ENCODE data around the gene SRSF5.

The SRSF5 gene

DNA sequence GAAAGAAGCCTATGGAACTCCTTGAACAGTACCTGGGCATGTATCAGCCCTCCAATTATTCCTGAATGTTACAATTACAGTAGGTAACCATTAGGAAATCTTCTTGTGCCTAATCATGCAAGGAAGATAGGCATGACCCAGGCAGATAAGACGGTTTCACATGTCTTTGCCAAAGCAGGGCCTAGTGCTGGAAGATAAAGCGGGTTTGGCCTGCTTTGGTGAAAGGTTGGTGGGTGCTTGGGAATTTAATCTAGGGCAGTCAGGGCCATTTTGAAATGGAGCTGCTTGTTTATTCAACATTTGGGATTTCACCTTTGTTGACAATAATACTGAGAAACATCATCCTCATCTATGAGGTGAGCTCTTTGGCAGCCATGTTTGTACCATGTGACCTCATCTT, 12.5 kb upstream of the SRSF5 start:
- TF ChIP-seq YY1 (IDR thresholded peaks at IDR 0.05; ENCODE audit: low read depth) (no peak), TAF1 (IDR thresholded peaks at IDR 0.05; ENCODE audit: low read depth) (no peak), NFIC (IDR thresholded peaks at IDR 0.05) (no peak), EGR1 (IDR thresholded peaks at IDR 0.05) (no peak), FOXM1 (IDR thresholded peaks at IDR 0.05; ENCODE audit: borderline replicate concordance, low read depth) (no peak), EP300 (IDR thresholded peaks at IDR 0.05; ENCODE audit: borderline replicate concordance) (no peak), ZBTB7A (IDR thresholded peaks at IDR 0.05; ENCODE audit: low read depth) (no peak), USF1 (IDR thresholded peaks at IDR 0.05) (no peak), TCF12 (IDR thresholded peaks at IDR 0.05; ENCODE audit: low read depth) (no peak), CREB1 (IDR thresholded peaks at IDR 0.05; ENCODE audit: low read depth) (no peak), RAD21 (IDR thresholded peaks at IDR 0.05; ENCODE audit: low read depth) (no peak), TEAD4 (IDR thresholded peaks at IDR 0.05) (no peak), CEBPB (IDR thresholded peaks at IDR 0.05) (no peak)
- TF ChIP-seq, protein P1, sequence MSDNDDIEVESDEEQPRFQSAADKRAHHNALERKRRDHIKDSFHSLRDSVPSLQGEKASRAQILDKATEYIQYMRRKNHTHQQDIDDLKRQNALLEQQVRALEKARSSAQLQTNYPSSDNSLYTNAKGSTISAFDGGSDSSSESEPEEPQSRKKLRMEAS (IDR thresholded peaks at IDR 0.05) = no peak
- TF ChIP-seq, protein P2, sequence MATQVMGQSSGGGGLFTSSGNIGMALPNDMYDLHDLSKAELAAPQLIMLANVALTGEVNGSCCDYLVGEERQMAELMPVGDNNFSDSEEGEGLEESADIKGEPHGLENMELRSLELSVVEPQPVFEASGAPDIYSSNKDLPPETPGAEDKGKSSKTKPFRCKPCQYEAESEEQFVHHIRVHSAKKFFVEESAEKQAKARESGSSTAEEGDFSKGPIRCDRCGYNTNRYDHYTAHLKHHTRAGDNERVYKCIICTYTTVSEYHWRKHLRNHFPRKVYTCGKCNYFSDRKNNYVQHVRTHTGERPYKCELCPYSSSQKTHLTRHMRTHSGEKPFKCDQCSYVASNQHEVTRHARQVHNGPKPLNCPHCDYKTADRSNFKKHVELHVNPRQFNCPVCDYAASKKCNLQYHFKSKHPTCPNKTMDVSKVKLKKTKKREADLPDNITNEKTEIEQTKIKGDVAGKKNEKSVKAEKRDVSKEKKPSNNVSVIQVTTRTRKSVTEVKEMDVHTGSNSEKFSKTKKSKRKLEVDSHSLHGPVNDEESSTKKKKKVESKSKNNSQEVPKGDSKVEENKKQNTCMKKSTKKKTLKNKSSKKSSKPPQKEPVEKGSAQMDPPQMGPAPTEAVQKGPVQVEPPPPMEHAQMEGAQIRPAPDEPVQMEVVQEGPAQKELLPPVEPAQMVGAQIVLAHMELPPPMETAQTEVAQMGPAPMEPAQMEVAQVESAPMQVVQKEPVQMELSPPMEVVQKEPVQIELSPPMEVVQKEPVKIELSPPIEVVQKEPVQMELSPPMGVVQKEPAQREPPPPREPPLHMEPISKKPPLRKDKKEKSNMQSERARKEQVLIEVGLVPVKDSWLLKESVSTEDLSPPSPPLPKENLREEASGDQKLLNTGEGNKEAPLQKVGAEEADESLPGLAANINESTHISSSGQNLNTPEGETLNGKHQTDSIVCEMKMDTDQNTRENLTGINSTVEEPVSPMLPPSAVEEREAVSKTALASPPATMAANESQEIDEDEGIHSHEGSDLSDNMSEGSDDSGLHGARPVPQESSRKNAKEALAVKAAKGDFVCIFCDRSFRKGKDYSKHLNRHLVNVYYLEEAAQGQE (IDR thresholded peaks at IDR 0.05; ENCODE audit: low read depth) = no peak

DNA sequence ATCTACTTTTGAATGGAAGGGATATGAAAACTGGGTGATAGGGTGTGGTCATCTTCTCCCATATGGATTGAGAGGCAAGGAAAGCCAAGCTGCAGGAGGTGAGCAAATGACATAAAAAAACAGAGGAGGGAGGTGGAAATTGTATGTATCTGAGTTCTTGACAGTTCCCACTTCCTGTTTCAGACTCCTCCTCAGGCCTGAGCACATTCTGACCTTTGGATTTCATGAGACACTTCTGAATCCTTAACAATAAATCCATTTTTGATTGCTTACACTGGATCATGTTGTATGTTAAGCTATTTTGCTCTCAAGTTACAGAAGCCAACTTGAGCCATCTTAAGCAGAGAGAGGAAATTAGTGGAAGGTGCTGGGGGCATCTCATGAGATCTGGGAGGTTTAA, 11.6 kb upstream of the SRSF5 start:
- no peak for TF ChIP-seq YY1 (IDR thresholded peaks at IDR 0.05; ENCODE audit: low read depth)
- no peak for TF ChIP-seq FOXM1 (IDR thresholded peaks at IDR 0.05; ENCODE audit: borderline replicate concordance, low read depth)
- TF ChIP-seq TCF12 (IDR thresholded peaks at IDR 0.05; ENCODE audit: low read depth) = no peak
- no peak for TF ChIP-seq TEAD4 (IDR thresholded peaks at IDR 0.05)
- TF ChIP-seq EP300 (IDR thresholded peaks at IDR 0.05; ENCODE audit: borderline replicate concordance) = no peak
- no peak for TF ChIP-seq USF1 (IDR thresholded peaks at IDR 0.05)
- TF ChIP-seq CEBPB (IDR thresholded peaks at IDR 0.05) = no peak
- TF ChIP-seq TAF1 (IDR thresholded peaks at IDR 0.05; ENCODE audit: low read depth) = no peak
- TF ChIP-seq ZBTB7A (IDR thresholded peaks at IDR 0.05; ENCODE audit: low read depth) = no peak
- TF ChIP-seq, protein P1 (IDR thresholded peaks at IDR 0.05) = no peak

- TF ChIP-seq CEBPB (IDR thresholded peaks at IDR 0.05) = no peak
- TF ChIP-seq ZBTB7A (IDR thresholded peaks at IDR 0.05; ENCODE audit: low read depth) = no peak
- TF ChIP-seq, protein P2 (IDR thresholded peaks at IDR 0.05; ENCODE audit: low read depth) = no peak
- TF ChIP-seq YY1 (IDR thresholded peaks at IDR 0.05; ENCODE audit: low read depth) = no peak
These were observed 11.2 kb upstream of the SRSF5 start for GRCh38 chr14:69755784-69756183.

DNA sequence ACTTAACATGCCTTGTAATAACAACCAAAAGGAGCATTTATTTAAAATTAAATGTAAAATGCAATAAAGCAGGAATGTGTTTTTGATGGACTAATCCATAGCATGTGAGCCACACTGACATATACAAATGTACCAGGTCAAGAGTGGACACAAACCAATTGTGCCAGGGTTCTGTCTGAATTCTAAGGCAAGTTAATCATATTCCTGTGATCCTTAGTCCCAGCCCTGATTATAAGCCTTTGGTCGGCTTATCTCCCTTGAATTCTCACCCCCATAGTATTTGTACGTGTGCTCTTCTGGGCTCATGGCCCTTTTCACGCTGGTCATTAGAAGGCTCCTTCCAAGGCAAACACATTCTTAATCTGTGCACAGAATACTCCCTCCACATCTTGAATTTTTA, 10.6 kb upstream of the SRSF5 start:
- TF ChIP-seq TCF12 (IDR thresholded peaks at IDR 0.05; ENCODE audit: low read depth) = no peak
- TF ChIP-seq RAD21 (IDR thresholded peaks at IDR 0.05; ENCODE audit: low read depth) = no peak
- no peak for TF ChIP-seq TAF1 (IDR thresholded peaks at IDR 0.05; ENCODE audit: low read depth)
- no peak for TF ChIP-seq CEBPB (IDR thresholded peaks at IDR 0.05)
- TF ChIP-seq EGR1 (IDR thresholded peaks at IDR 0.05) = no peak
- TF ChIP-seq, protein P2 (IDR thresholded peaks at IDR 0.05; ENCODE audit: low read depth) = no peak
- no peak for TF ChIP-seq ZBTB7A (IDR thresholded peaks at IDR 0.05; ENCODE audit: low read depth)
- TF ChIP-seq, protein P1 (IDR thresholded peaks at IDR 0.05) = no peak
- TF ChIP-seq TEAD4 (IDR thresholded peaks at IDR 0.05) = no peak
- TF ChIP-seq NFIC (IDR thresholded peaks at IDR 0.05) = no peak

GRCh38 chr14:69760810-69761209, 6.1 kb upstream of the SRSF5 start:
- TF ChIP-seq TEAD4 (IDR thresholded peaks at IDR 0.05) (no peak), RAD21 (IDR thresholded peaks at IDR 0.05; ENCODE audit: low read depth) (no peak)
